ENCODE results near the gene LENG8. TPM values are rescaled to one million over a fixed set of nuclear protein-coding genes. Genes with fewer than 3 reads are reported as not detected.

LENG8 gene
- total RNA-seq = 61.1 and 82.1 TPM in 2 replicates

GRCh38 chr19:54448774-54449700 lies at the start of gene LENG8:
Gene LENG8 (plus strand): TSS chr19:54449199. CDS start chr19:54451345, 2,146 bp downstream.

GRCh38 chr19:54415208-54415900 lies 33.6 kb upstream of the LENG8 start, which contains the start of gene TTYH1:
Gene TTYH1 (plus strand): TSS chr19:54415464. CDS start chr19:54415553, 89 bp downstream.

GRCh38 chr19:54463531-54464043 lies 14.6 kb downstream of the LENG8 start, which contains the start of gene LENG9:
Gene LENG9 (minus strand): TSS chr19:54463778. CDS start chr19:54463526, 252 bp downstream.

GRCh38 chr19:54473071-54473891 lies 24.3 kb downstream of the LENG8 start, which contains the start of gene CDC42EP5:
Gene CDC42EP5 (minus strand): TSS chr19:54473296. CDS start chr19:54465547, 7,749 bp downstream.

GRCh38 chr19:54502518-54503048 lies 53.6 kb downstream of the LENG8 start, which contains the start of gene LAIR2:
Gene LAIR2 (plus strand): TSS chr19:54502831. CDS start chr19:54502919, 88 bp downstream.

Small RNAs within 50 kb of the gene (small RNA-seq; reads per million reads assigned to genes)
- gene AC245884.3 = not detected

Other genes with a start within 250 kb of the LENG8 start
- gene RPS9, start 248.3 kb upstream of the LENG8 start, total RNA-seq = 1,549 and 1,933 TPM in 2 replicates
- not detected in 2 replicates for gene LILRB3, start 226.2 kb upstream of the LENG8 start, total RNA-seq
- not detected in 2 replicates for gene LILRA6, start 206.4 kb upstream of the LENG8 start, total RNA-seq
- not detected in 2 replicates for gene LILRB5, start 191.9 kb upstream of the LENG8 start, total RNA-seq
- not detected in 2 replicates for gene LILRB2, start 168.1 kb upstream of the LENG8 start, total RNA-seq
- gene LILRA5, start 136.0 kb upstream of the LENG8 start, total RNA-seq = not detected in 2 replicates
- gene LILRA4, start 110.0 kb upstream of the LENG8 start, total RNA-seq = not detected in 2 replicates
- gene LAIR1, start 84.3 kb upstream of the LENG8 start, total RNA-seq = not detected in 2 replicates
- not detected in 2 replicates for gene TTYH1, start 33.7 kb upstream of the LENG8 start, total RNA-seq
- 5.6 and 8.2 TPM in 2 replicates for gene LENG9, start 14.6 kb downstream of the LENG8 start, total RNA-seq
- 69.1 and 109 TPM in 2 replicates for gene CDC42EP5, start 24.1 kb downstream of the LENG8 start, total RNA-seq
- gene LAIR2, start 53.6 kb downstream of the LENG8 start, total RNA-seq = not detected in 2 replicates
- gene LILRA2, start 124.6 kb downstream of the LENG8 start, total RNA-seq = not detected in 2 replicates
- not detected in 2 replicates for gene LILRA1, start 144.4 kb downstream of the LENG8 start, total RNA-seq
- gene LILRB1, start 181.3 kb downstream of the LENG8 start, total RNA-seq = not detected in 2 replicates
- gene LILRB4, start 213.8 kb downstream of the LENG8 start, total RNA-seq = not detected in 2 replicates

Data from vein endothelial cell (primary cell).